OCI-LY1 (cell line): ENCODE results near the gene GAP43.

Experiments
- EZH2 ChIP-seq: fragments of 200-600 bp; sonication (generic), shearing (Covaris generic); IDR thresholded peaks from 2 replicates; pipeline ENCODE4 v1.8.0; 2017; ENCODE audit warnings: borderline replicate concordance, mixed run types, mild to moderate bottlenecking, antibody characterized with exemption, low read length, moderate library complexity, mixed read lengths
- TF ChIP-seq, protein P1 (sequence below): fragments of 200-600 bp; sonication (generic), shearing (Covaris generic); IDR thresholded peaks from 2 replicates; pipeline ENCODE4 v1.5.1; 2017; ENCODE audit warnings: mild to moderate bottlenecking, antibody characterized with exemption, low read length, moderate library complexity, mixed read lengths

DNA sequence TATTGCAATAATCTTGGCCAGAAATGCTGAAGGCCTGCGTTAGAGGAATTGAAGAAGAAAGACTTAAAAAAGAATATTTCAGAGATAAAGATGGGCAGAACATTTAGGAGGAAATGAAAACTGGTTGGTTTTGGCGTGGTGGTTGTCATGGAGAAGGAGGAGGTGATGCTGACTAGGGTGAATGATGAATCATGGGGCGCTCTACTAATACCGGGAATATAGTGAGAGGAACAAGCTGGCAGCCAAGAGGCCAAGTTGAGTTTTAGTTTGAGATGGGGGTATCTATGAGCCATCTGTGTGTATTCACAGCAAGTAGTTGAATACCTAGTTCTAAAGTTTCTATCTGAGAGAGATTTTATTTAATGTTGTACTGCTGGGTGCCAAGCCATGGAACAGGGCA lies 6.8 kb upstream of the GAP43 start:
- TF ChIP-seq, protein P1, sequence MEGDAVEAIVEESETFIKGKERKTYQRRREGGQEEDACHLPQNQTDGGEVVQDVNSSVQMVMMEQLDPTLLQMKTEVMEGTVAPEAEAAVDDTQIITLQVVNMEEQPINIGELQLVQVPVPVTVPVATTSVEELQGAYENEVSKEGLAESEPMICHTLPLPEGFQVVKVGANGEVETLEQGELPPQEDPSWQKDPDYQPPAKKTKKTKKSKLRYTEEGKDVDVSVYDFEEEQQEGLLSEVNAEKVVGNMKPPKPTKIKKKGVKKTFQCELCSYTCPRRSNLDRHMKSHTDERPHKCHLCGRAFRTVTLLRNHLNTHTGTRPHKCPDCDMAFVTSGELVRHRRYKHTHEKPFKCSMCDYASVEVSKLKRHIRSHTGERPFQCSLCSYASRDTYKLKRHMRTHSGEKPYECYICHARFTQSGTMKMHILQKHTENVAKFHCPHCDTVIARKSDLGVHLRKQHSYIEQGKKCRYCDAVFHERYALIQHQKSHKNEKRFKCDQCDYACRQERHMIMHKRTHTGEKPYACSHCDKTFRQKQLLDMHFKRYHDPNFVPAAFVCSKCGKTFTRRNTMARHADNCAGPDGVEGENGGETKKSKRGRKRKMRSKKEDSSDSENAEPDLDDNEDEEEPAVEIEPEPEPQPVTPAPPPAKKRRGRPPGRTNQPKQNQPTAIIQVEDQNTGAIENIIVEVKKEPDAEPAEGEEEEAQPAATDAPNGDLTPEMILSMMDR, result no peak
- TF ChIP-seq EZH2, result no peak
